Muscle layer of duodenum (tissue), 2 donors: ENCODE results near the gene RAB27B.
"Not testable (repeated sequence)": the region's sequence is repeated elsewhere in the genome, so short reads cannot be mapped to it uniquely, and the experiment has no call there.

ENCODE experiments used
- H3K27ac ChIP-seq: one replicate; pipeline ENCODE4 v1.7.0; 2013; ENCODE audit warnings: mild to moderate bottlenecking, low read length
- H3K27me3 ChIP-seq: one replicate; pipeline ENCODE4 v1.7.0; 2013; ENCODE audit warnings: low read depth, mild to moderate bottlenecking, control low read depth, low read length
- H3K36me3 ChIP-seq, 2 donors: one replicate each; pipeline ENCODE4 v1.7.0; 2013; ENCODE audit warnings: low read length in 2 of 2, control low read depth in 1 of 2, mild to moderate bottlenecking in 1 of 2; ENCODE audit not compliant: insufficient read depth in 2 of 2, control insufficient read depth in 1 of 2
- H3K4me1 ChIP-seq, 2 donors: one replicate each; pipeline ENCODE4 v1.7.0; 2013; ENCODE audit warnings: low read length in 2 of 2, mild to moderate bottlenecking in 2 of 2, control low read depth in 1 of 2, moderate library complexity in 1 of 2; ENCODE audit not compliant: insufficient read depth in 2 of 2, control insufficient read depth in 1 of 2
- H3K4me3 ChIP-seq, 2 donors: one replicate each; pipeline ENCODE4 v1.7.0; 2013; ENCODE audit warnings: low read length in 2 of 2, low read depth in 1 of 2, mild to moderate bottlenecking in 1 of 2
- H3K9me3 ChIP-seq, 2 donors: one replicate each; pipeline ENCODE4 v1.7.0; 2013; ENCODE audit warnings: low read length in 2 of 2, control low read depth in 1 of 2, mild to moderate bottlenecking in 1 of 2; ENCODE audit not compliant: control insufficient read depth in 1 of 2
- donor health status: healthy.

The RAB27B gene

DNA sequence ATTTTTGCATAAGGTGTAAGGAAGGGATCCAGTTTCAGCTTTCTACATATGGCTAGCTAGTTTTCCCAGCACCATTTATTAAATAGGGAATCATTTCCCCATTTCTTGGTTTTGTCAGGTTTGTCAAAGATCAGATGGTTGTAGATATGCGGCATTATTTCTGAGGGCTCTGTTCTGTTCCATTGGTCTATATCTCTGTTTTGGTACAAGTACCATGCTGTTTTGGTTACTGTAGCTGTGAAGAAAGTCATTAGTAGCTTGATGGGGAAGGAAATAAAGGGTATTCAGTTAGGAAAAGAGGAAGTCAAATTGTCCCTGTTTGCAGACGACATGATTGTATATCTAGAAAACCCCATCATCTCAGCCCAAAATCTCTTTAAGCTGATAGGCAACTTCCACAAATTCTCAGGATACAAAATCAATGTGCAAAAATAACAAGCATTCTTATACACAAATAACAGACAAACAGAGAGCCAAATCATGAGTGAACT is 7.4 kb upstream of the RAB27B start:
- H3K4me3 ChIP-seq, H3K36me3 ChIP-seq, H3K27me3 ChIP-seq, H3K9me3 ChIP-seq, H3K4me1 ChIP-seq, H3K27ac ChIP-seq: not testable (repeated sequence)

- Histone ChIP-seq H3K36me3 (no peaks in the 10 kb centered on the region), H3K27ac (no peak overlapping the region), H3K4me1 (no peaks in the 10 kb centered on the region), H3K9me3 (no peaks in the 10 kb centered on the region), H3K4me3 (no peak overlapping the region), H3K27me3 (no peaks in the 10 kb centered on the region)
These were observed 5.1 kb upstream of the RAB27B start for GRCh38 chr18:54822872-54823845.

DNA sequence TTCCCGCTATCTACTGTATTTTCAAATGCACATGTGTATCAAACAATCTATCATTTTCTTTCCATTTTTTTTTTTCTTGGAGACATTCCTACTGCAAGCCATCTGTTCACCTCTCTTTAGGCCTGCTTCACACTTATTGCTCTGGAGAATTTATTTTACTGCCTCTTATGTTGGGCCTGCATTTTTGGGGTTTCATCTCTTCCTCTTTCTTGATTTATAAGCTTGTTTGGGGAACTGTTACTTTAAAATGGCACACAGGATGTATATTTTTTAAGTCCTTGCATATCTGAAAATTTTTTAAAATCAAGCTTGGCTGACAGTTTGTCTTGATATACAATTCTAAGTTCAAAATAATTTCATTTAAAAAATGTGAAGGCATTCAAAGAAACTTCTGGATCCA is 3.5 kb upstream of the RAB27B start:
- Histone ChIP-seq H3K4me1 (peaks cover 0 to 5% of the 10 kb centered on the region in 2 donors), H3K27ac (no peak overlapping the region), H3K36me3 (no peaks in the 10 kb centered on the region), H3K27me3 (no peaks in the 10 kb centered on the region), H3K9me3 (no peaks in the 10 kb centered on the region), H3K4me3 (no peak overlapping the region)

DNA sequence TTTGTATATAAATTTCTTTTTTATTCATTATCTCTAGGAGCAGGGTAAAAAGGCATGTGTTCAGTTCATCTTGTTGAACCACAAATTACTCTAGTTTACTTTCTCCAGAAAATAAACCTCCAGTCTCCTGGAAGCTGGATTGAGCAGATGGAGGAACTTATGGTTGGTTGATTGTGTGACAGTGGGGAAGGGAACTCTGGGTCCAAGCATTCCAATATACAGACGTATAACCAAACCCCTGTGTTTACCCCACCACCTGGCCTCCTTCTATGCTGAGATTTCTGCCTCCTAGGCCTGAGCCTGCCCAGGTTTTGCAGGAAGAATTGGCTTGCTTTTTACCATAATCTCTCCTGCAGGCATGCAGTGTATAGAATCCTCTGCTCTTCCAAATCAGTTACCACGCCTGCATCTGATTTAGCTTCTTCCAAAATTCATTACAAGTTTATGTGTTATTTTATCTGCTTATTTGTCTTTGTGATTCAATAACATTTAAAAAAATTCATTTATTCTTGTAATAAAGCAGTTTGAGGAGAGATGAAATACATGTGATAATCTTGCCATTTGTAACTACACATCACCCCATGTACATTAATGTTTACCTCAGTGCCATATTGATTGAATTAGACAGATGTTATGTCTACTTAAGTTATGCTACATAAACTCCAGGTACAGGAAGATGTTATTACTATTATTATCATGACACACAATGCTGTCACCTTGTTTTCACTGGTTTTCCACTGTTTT is 2.5 kb upstream of the RAB27B start:
- Histone ChIP-seq H3K27me3 (no peaks in the 10 kb centered on the region), H3K27ac (no peak overlapping the region), H3K4me1 (peaks cover 0 to 5% of the 10 kb centered on the region in 2 donors), H3K36me3 (no peaks in the 10 kb centered on the region), H3K4me3 (no peak overlapping the region), H3K9me3 (no peaks in the 10 kb centered on the region)

GRCh38 chr18:54828986-54829385 is 709 bp downstream of the RAB27B start:
- Histone ChIP-seq H3K36me3 (no peaks in the 10 kb centered on the region), H3K4me3 (peak overlapping the region; percentile 75 to 79), H3K27me3 (no peaks in the 10 kb centered on the region), H3K27ac (peak overlapping the region; percentile 57), H3K9me3 (peaks cover 0 to 3% of the 10 kb centered on the region in 2 donors), H3K4me1 (peaks cover 0 to 5% of the 10 kb centered on the region in 2 donors)

DNA sequence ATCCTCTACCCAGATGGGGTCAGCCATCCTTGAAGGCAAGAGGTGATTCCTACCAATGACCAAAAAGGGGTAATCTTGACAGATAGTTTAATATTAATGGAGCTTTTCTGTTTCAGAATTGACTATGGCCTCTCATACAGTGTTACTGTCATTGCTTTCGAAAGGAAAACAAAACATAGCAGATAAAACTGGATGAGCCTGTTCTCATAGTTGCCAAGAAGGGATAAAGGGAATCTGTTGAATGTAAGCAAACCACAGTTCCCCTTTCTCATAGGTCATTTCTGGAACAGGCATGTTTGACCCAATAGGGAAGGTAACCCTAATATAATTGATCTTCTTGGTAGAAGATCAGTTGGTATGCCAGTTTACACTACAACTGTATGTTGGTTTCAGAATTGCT is 1.6 kb downstream of the RAB27B start:
- no peak overlapping the region for H3K27ac ChIP-seq
- H3K36me3 ChIP-seq, result no peaks in the 10 kb centered on the region
- no peaks in the 10 kb centered on the region for H3K27me3 ChIP-seq
- H3K4me1 ChIP-seq, result peaks cover 0 to 5% of the 10 kb centered on the region in 2 donors
- peaks cover 0 to 3% of the 10 kb centered on the region in 2 donors for H3K9me3 ChIP-seq
- peak overlapping the region in 1 of 2 donors; percentile 27 for H3K4me3 ChIP-seq

GRCh38 chr18:54830260-54830659 is 2.0 kb downstream of the RAB27B start:
- H3K27ac ChIP-seq, result no peak overlapping the region

GRCh38 chr18:54830866-54831265 is 2.6 kb downstream of the RAB27B start:
- Histone ChIP-seq H3K27me3 (no peaks in the 10 kb centered on the region), H3K9me3 (peaks cover 0 to 3% of the 10 kb centered on the region in 2 donors), H3K36me3 (no peaks in the 10 kb centered on the region), H3K4me1 (peaks cover 0 to 5% of the 10 kb centered on the region in 2 donors), H3K27ac (no peak overlapping the region), H3K4me3 (no peak overlapping the region)

More at GRCh38 chr18:54830260-54830659, 2.0 kb downstream of the RAB27B start:
- H3K9me3 ChIP-seq, result peaks cover 0 to 3% of the 10 kb centered on the region in 2 donors
- peaks cover 0 to 5% of the 10 kb centered on the region in 2 donors for H3K4me1 ChIP-seq
- H3K27me3 ChIP-seq, result no peaks in the 10 kb centered on the region
- no peak overlapping the region for H3K4me3 ChIP-seq
- no peaks in the 10 kb centered on the region for H3K36me3 ChIP-seq

GRCh38 chr18:54835944-54836343 is 7.7 kb downstream of the RAB27B start:
- Histone ChIP-seq H3K4me3 (no peak overlapping the region), H3K27ac (no peak overlapping the region), H3K4me1 (no peaks in the 10 kb centered on the region), H3K9me3 (peaks cover 0 to 3% of the 10 kb centered on the region in 2 donors), H3K27me3 (no peaks in the 10 kb centered on the region), H3K36me3 (no peaks in the 10 kb centered on the region)

DNA sequence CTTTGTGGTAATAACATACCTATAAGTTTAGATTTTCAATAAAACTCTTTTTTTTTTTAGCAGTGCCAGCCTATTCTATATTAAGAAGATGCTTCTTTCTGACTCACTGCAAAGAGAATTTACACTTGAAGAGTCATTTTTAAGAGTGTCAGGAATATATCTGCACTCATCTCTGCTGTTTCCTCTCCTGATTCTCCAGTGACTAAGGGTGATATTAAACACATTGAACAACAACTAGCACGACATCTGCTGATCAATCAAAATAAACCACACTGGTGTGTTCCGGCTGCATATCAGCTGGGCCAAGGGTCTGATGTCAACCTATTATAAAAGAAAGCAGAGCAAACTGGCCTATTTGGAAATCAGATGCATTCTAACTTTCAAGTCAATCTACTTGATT is 15.0 kb downstream of the RAB27B start:
- Histone ChIP-seq H3K27ac (no peak overlapping the region), H3K27me3 (no peaks in the 10 kb centered on the region), H3K36me3 (no peaks in the 10 kb centered on the region)

GRCh38 chr18:54845787-54846186 is 17.5 kb downstream of the RAB27B start:
- Histone ChIP-seq H3K36me3 (no peaks in the 10 kb centered on the region), H3K4me3 (no peak overlapping the region), H3K27me3 (no peaks in the 10 kb centered on the region), H3K9me3 (no peaks in the 10 kb centered on the region), H3K4me1 (no peaks in the 10 kb centered on the region), H3K27ac (no peak overlapping the region)

More for the DNA sequence above, 15.0 kb downstream of the RAB27B start:
- H3K4me3 ChIP-seq, result no peak overlapping the region
- H3K9me3 ChIP-seq, result no peaks in the 10 kb centered on the region
- H3K4me1 ChIP-seq, result no peaks in the 10 kb centered on the region
